HG03571 (cell line): ENCODE data around the gene ZNF469.

Source experiments
- ATAC-seq: cut with Tn5 transposase; IDR thresholded peaks from one replicate; pipeline ENCODE4 v1.9.1; 2021; ENCODE audit not compliant: unreplicated experiment

Gene ZNF469

DNA sequence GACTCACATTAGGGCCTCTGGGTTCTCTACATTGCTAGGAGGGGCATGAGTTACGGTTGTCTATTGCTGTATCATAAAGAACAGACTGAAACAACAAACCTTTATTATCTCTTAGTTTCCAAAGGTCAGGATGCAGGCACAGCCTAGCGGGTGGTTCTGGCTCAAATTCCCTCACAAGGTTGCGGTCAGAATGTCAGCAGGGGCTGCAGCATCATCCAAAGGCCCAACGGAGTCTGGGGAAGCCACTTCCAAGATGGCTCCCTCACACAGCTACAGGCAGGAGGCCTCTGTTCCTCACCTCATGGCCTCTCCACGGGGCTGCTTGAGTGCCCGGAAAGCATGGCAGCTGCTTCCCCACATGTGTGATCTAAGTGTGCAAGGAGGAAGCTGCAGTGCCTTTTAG, 40.7 kb downstream of the ZNF469 start:
- no peak for ATAC-seq

DNA sequence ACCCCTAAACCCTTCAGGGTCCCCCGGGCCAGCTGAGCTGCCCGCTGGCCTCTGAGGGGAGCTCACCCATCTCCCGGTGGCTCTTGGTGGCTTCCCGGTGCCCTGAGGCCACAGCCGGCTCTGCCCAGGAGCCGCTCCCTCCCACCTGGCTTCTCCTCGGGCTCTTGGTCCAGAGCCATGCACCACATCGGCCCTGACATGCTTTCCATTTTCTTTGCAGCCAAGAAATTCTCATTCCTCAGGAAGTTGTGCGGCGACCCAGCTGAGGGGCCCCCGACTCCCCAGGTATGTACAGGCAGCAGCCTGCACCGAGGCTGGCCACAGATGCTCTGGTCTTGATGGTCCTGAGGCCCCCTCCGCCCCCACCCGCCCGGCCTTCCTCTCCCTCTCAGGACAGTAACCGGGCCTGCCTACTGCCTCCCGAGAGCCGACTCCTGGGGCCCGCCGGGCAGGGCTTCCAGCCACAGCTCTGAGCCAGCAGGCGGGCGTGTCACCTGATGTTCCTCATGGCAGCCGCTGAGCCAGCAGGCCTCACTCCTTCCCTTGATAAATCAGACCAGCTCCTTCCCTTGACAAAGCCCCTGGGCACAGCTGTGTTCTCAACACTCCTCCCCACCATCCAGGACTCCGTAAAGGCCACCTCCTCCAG, 42.0 kb downstream of the ZNF469 start:
- ATAC-seq: no peak

GRCh38 chr16:88426018-88426417, 43.3 kb downstream of the ZNF469 start:
- ATAC-seq: no peak

DNA sequence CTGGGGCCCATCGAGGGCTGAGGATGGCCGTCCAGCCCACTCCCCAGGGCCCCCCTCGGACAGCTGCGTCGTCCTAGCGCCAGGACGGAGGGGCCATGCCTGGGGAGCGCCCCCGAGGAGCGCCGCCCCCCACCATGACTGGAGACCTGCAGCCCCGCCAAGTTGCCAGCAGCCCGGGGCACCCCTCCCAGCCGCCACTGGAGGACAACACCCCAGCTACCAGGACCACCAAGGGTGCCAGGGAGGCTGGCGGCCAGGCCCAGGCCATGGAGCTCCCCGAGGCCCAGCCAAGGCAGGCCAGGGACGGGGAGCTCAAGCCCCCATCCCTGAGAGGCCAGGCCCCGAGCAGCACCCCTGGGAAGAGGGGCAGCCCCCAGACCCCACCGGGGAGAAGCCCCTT, 44.6 kb downstream of the ZNF469 start:
- no peak for ATAC-seq

- ATAC-seq: no peak
These were observed 45.4 kb downstream of the ZNF469 start for GRCh38 chr16:88428156-88428555.

DNA sequence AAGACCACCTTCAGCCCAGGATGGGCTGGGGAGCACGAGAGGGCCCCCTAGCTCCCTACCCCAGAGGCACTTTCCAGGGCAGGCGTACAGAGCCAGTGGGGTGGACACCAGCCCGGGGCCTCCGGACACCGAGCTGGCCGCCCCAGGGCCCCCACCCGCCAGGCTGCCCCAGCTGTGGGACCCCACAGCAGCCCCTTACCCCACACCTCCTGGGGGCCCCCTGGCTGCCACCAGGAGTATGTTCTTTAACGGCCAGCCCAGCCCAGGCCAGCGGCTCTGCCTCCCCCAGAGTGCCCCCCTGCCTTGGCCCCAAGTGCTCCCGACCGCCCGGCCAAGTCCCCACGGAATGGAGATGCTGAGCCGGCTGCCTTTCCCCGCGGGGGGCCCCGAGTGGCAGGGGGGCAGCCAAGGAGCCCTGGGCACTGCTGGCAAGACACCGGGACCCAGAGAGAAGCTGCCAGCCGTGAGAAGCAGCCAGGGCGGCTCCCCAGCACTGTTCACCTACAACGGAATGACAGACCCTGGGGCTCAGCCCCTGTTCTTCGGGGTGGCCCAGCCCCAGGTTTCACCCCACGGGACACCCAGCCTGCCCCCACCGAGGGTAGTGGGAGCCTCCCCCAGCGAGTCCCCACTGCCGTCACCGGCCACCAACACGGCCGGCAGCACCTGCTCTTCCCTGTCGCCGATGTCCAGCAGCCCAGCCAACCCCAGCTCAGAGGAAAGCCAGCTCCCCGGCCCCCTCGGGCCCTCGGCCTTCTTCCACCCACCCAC, 46.0 kb downstream of the ZNF469 start:
- no peak for ATAC-seq

GRCh38 chr16:88429387-88430184, 46.8 kb downstream of the ZNF469 start:
- no peak for ATAC-seq

- peak; percentile 16 for ATAC-seq
These were observed 47.4 kb downstream of the ZNF469 start for GRCh38 chr16:88430185-88430523.

GRCh38 chr16:88430524-88431446, 48.0 kb downstream of the ZNF469 start:
- ATAC-seq: peak; percentile 50

DNA sequence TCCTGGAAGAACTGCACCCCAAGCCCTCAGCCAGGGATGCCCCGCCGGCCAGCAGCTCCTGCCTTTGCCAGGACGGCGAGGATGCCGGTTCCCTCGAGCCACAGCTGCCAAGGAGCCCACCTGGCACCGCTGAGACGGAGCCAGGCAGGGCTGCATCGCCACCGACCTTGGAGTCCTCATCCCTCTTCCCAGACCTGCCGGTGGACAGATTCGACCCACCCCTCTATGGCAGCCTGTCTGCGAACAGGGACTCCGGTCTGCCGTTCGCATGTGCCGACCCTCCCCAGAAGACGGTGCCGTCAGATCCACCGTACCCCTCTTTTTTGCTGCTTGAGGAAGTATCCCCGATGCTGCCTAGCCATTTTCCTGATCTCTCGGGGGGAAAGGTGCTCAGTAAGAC, 48.9 kb downstream of the ZNF469 start:
- no peak for ATAC-seq

DNA sequence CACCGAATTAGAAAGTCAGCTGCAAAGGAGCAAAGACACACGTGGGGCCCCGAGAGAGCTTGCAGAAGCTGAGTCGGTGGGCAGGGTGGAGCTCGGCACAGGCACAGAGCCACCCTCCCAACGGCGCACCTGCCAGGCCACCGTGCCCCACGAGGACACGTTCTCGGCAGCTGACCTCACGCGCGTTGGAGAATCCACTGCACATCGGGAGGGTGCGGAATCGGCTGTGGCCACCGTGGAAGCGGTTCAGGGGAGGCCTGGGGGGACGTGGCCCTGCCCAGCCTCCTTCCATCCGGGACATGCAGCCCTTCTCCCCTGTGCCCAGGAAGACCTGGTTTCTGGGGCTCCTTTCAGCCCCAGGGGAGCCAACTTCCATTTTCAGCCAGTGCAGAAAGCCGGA, 49.4 kb downstream of the ZNF469 start:
- no peak for ATAC-seq
